Mammary epithelial cell (primary cell): ENCODE measurements around the gene KDM4B.

Experiments
- EZH2 ChIP-seq: IDR thresholded peaks from 2 replicates; pipeline ENCODE4 v1.6.1; 2012; ENCODE audit warnings: low read length, inconsistent platforms, borderline replicate concordance
- TF ChIP-seq, protein P1 (sequence below), 2 donors: IDR thresholded peaks in 1 of 2; conservative IDR thresholded peaks in 1 of 2; 2 replicates each; pipeline ENCODE4 v1.5.1; 2011 to 2012; ENCODE audit warnings: inconsistent platforms in 2 of 2, low read length in 2 of 2, mild to moderate bottlenecking in 2 of 2, control low read depth in 1 of 2, low read depth in 1 of 2; ENCODE audit not compliant: insufficient read depth in 1 of 2; ENCODE audit errors: extremely low read depth in 1 of 2

DNA sequence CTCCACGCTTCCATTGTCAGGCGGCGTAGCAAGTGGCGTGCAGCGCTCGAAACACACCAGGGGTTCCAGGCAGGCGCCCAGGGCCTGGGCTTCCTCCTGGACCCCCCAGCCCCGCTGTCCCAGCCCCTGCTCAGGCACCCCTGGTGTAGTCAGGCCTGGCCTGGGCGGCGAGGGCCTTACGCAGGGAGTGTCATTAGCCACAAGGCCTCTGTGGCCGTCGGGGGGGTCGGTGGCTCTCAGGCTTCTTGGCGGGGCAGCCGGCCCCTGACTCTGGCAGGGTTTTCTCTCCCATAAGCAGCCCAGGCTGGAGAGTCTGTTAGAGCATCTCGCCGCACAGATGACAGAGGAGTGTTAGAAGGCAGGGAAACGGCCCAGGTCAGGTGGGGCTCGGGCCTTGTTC lies 116.7 kb downstream of the KDM4B start:
- TF ChIP-seq, protein P1, sequence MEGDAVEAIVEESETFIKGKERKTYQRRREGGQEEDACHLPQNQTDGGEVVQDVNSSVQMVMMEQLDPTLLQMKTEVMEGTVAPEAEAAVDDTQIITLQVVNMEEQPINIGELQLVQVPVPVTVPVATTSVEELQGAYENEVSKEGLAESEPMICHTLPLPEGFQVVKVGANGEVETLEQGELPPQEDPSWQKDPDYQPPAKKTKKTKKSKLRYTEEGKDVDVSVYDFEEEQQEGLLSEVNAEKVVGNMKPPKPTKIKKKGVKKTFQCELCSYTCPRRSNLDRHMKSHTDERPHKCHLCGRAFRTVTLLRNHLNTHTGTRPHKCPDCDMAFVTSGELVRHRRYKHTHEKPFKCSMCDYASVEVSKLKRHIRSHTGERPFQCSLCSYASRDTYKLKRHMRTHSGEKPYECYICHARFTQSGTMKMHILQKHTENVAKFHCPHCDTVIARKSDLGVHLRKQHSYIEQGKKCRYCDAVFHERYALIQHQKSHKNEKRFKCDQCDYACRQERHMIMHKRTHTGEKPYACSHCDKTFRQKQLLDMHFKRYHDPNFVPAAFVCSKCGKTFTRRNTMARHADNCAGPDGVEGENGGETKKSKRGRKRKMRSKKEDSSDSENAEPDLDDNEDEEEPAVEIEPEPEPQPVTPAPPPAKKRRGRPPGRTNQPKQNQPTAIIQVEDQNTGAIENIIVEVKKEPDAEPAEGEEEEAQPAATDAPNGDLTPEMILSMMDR (conservative IDR thresholded peaks at IDR 0.05 in 1 of 2, IDR thresholded peaks at IDR 0.05 in 1 of 2; ENCODE audit: extremely low read depth in 1 of 2, insufficient read depth in 1 of 2, low read depth in 1 of 2, low read length in 2 of 2): no peak
- TF ChIP-seq EZH2: no peak
